ENCODE results near the gene SUSD1.
"Not testable (repeated sequence)": the region's sequence is repeated elsewhere in the genome, so short reads cannot be mapped to it uniquely, and the experiment has no call there.

The SUSD1 gene

GRCh38 chr9:112130347-112130746, 44.8 kb downstream of the SUSD1 start:
- H3K4me3 ChIP-seq = no peak overlapping the region
- no peak overlapping the region for H3K9ac ChIP-seq (ENCODE audit: insufficient read length)
- H3K36me3 ChIP-seq (ENCODE audit: insufficient read depth, low read length) = peaks cover 4% of the 10 kb centered on the region; the same call in 1 of the 2 replicates
- H3K27ac ChIP-seq = no peak overlapping the region
- TF ChIP-seq EZH2 (IDR thresholded peaks at IDR 0.05) = no peak
- no peak for TF ChIP-seq FOXP2 (optimal IDR thresholded peaks at IDR 0.05; ENCODE audit: control extremely low read depth, extremely low read length, insufficient read depth)
- no peak for TF ChIP-seq POLR2AphosphoS5 (IDR thresholded peaks at IDR 0.05; ENCODE audit: borderline replicate concordance, low read depth, low read length)
- no peaks in the 10 kb centered on the region for H3K9me3 ChIP-seq (ENCODE audit: low read depth, low read length)
- DNase-seq (ENCODE audit: low read depth, low spot score) = no peak

GRCh38 chr9:112129246-112129645, 45.9 kb downstream of the SUSD1 start:
- peaks cover 4% of the 10 kb centered on the region; the same call in 1 of the 2 replicates for H3K36me3 ChIP-seq (ENCODE audit: insufficient read depth, low read length)
- H3K27ac ChIP-seq = no peak overlapping the region
- H3K4me3 ChIP-seq = no peak overlapping the region
- DNase-seq (ENCODE audit: low read depth, low spot score) = no peak
- H3K9ac ChIP-seq (ENCODE audit: insufficient read length) = no peak overlapping the region
- TF ChIP-seq POLR2AphosphoS5 (IDR thresholded peaks at IDR 0.05; ENCODE audit: borderline replicate concordance, low read depth, low read length) (no peak), FOXP2 (optimal IDR thresholded peaks at IDR 0.05; ENCODE audit: control extremely low read depth, extremely low read length, insufficient read depth) (no peak)
- H3K9me3 ChIP-seq (ENCODE audit: low read depth, low read length) = no peaks in the 10 kb centered on the region

GRCh38 chr9:112128399-112128798, 46.7 kb downstream of the SUSD1 start:
- not testable (repeated sequence) for H3K9me3 ChIP-seq (ENCODE audit: low read depth, low read length); DNase-seq (ENCODE audit: low read depth, low spot score); H3K4me3 ChIP-seq; H3K27ac ChIP-seq; H3K9ac ChIP-seq (ENCODE audit: insufficient read length); H3K36me3 ChIP-seq (ENCODE audit: insufficient read depth, low read length)

- H3K36me3 ChIP-seq (ENCODE audit: insufficient read depth, low read length) = no peaks in the 10 kb centered on the region
- no peak overlapping the region for H3K27ac ChIP-seq
- no peak for DNase-seq (ENCODE audit: low read depth, low spot score)
- no peak overlapping the region for H3K9ac ChIP-seq (ENCODE audit: insufficient read length)
- H3K4me3 ChIP-seq = no peak overlapping the region
- TF ChIP-seq EZH2 (IDR thresholded peaks at IDR 0.05) = no peak
- no peak for TF ChIP-seq POLR2AphosphoS5 (IDR thresholded peaks at IDR 0.05; ENCODE audit: borderline replicate concordance, low read depth, low read length)
- TF ChIP-seq FOXP2 (optimal IDR thresholded peaks at IDR 0.05; ENCODE audit: control extremely low read depth, extremely low read length, insufficient read depth) = no peak
- no peaks in the 10 kb centered on the region for H3K9me3 ChIP-seq (ENCODE audit: low read depth, low read length)
Observed at GRCh38 chr9:112127281-112127680, 47.8 kb downstream of the SUSD1 start.

DNA sequence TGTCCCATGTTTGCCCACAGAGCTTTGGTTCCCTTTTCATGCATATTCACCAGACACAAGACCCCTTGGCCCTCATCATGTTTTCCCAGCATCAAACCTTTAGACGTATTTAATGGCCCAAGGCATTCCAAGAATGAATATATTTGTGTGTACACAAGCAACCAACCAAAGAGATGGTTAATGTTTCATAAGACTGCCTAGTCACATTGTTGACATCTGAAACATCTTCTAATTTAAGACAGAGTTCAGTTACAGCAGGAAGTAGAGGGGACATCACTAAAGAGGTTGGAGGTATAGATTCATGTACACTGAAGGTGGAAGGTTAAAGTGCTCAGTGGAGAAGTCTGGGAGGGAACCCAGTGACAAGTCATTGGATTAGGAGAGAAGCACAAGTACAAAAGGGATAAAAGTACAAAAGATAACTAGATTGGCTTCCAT, 49.1 kb downstream of the SUSD1 start:
- Histone ChIP-seq H3K4me3 (no peak overlapping the region), H3K27ac (no peak overlapping the region), H3K9me3 (ENCODE audit: low read depth, low read length) (no peaks in the 10 kb centered on the region), H3K36me3 (ENCODE audit: insufficient read depth, low read length) (no peaks in the 10 kb centered on the region), H3K9ac (ENCODE audit: insufficient read length) (no peak overlapping the region)
- TF ChIP-seq EZH2 (IDR thresholded peaks at IDR 0.05) = no peak
- no peak for TF ChIP-seq FOXP2 (optimal IDR thresholded peaks at IDR 0.05; ENCODE audit: control extremely low read depth, extremely low read length, insufficient read depth)
- no peak for TF ChIP-seq POLR2AphosphoS5 (IDR thresholded peaks at IDR 0.05; ENCODE audit: borderline replicate concordance, low read depth, low read length)
- no peak for DNase-seq (ENCODE audit: low read depth, low spot score)

DNA sequence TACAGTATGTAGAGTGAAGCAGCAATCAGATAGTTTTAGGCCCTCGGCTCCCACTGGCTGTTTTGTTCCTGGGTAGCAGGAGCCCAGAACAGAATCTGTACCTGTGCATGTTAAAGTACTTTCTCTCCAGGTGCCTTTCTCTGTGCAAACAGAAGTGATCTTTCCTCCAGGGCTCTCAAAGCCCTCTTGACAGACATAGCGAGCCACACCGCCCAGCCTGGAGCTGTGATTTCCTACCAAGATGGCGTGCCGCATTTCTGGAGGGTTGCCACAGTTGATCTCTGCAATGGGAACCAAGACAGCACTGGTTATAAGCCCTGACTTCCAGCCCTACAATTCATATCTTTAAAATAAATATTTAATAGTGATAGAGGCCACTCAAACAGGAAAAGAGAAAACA, 50.9 kb downstream of the SUSD1 start:
- no peak for DNase-seq (ENCODE audit: low read depth, low spot score)
- H3K27ac ChIP-seq = no peak overlapping the region
- no peak overlapping the region for H3K4me3 ChIP-seq
- no peaks in the 10 kb centered on the region for H3K36me3 ChIP-seq (ENCODE audit: insufficient read depth, low read length)
- TF ChIP-seq POLR2AphosphoS5 (IDR thresholded peaks at IDR 0.05; ENCODE audit: borderline replicate concordance, low read depth, low read length) (no peak), EZH2 (IDR thresholded peaks at IDR 0.05) (no peak), FOXP2 (optimal IDR thresholded peaks at IDR 0.05; ENCODE audit: control extremely low read depth, extremely low read length, insufficient read depth) (no peak)
- no peak overlapping the region for H3K9ac ChIP-seq (ENCODE audit: insufficient read length)
- no peaks in the 10 kb centered on the region for H3K9me3 ChIP-seq (ENCODE audit: low read depth, low read length)

GRCh38 chr9:112121633-112122032, 53.5 kb downstream of the SUSD1 start:
- H3K27ac ChIP-seq = no peak overlapping the region
- no peak for DNase-seq (ENCODE audit: low read depth, low spot score)
- no peaks in the 10 kb centered on the region for H3K9me3 ChIP-seq (ENCODE audit: low read depth, low read length)
- TF ChIP-seq FOXP2 (optimal IDR thresholded peaks at IDR 0.05; ENCODE audit: control extremely low read depth, extremely low read length, insufficient read depth) = no peak
- no peak for TF ChIP-seq POLR2AphosphoS5 (IDR thresholded peaks at IDR 0.05; ENCODE audit: borderline replicate concordance, low read depth, low read length)
- no peak for TF ChIP-seq EZH2 (IDR thresholded peaks at IDR 0.05)
- no peak overlapping the region for H3K4me3 ChIP-seq
- no peak overlapping the region for H3K9ac ChIP-seq (ENCODE audit: insufficient read length)
- no peaks in the 10 kb centered on the region for H3K36me3 ChIP-seq (ENCODE audit: insufficient read depth, low read length)

- TF ChIP-seq FOXP2 (optimal IDR thresholded peaks at IDR 0.05; ENCODE audit: control extremely low read depth, extremely low read length, insufficient read depth) (no peak), POLR2AphosphoS5 (IDR thresholded peaks at IDR 0.05; ENCODE audit: borderline replicate concordance, low read depth, low read length) (no peak), EZH2 (IDR thresholded peaks at IDR 0.05) (no peak)
- Histone ChIP-seq H3K27ac (no peak overlapping the region), H3K9me3 (ENCODE audit: low read depth, low read length) (no peaks in the 10 kb centered on the region), H3K4me3 (no peak overlapping the region), H3K36me3 (ENCODE audit: insufficient read depth, low read length) (no peaks in the 10 kb centered on the region), H3K9ac (ENCODE audit: insufficient read length) (no peak overlapping the region)
- DNase-seq (ENCODE audit: low read depth, low spot score) = no peak
Observed at GRCh38 chr9:112120439-112120925, 54.6 kb downstream of the SUSD1 start.

DNA sequence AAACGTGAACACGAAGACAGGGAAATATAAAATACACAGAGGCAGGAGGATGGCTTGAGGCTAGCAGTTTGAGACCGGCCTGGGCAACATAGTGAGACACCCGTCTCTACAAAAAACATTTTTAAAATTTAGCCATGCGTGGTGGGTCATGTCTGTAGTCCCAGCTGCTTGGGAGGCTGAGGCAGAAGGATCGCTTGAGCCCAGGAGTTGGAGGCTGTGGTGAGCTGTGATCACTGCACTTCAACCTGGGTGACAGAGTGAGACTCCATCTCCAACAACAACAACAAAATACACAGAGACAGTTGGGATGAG, 55.1 kb downstream of the SUSD1 start:
- H3K27ac ChIP-seq = no peak overlapping the region
- no peak overlapping the region for H3K9ac ChIP-seq (ENCODE audit: insufficient read length)
- no peak for DNase-seq (ENCODE audit: low read depth, low spot score)
- H3K9me3 ChIP-seq (ENCODE audit: low read depth, low read length) = no peaks in the 10 kb centered on the region
- TF ChIP-seq FOXP2 (optimal IDR thresholded peaks at IDR 0.05; ENCODE audit: control extremely low read depth, extremely low read length, insufficient read depth) = no peak
- TF ChIP-seq EZH2 (IDR thresholded peaks at IDR 0.05) = no peak
- no peak for TF ChIP-seq POLR2AphosphoS5 (IDR thresholded peaks at IDR 0.05; ENCODE audit: borderline replicate concordance, low read depth, low read length)
- H3K4me3 ChIP-seq = no peak overlapping the region
- H3K36me3 ChIP-seq (ENCODE audit: insufficient read depth, low read length) = no peaks in the 10 kb centered on the region
